Heart right ventricle (tissue), 16 donors: Measurements from ENCODE around the gene GNG13. TPM values are rescaled to one million over a fixed set of nuclear protein-coding genes. Genes with fewer than 3 reads are reported as not detected.

Source experiments
- ATAC-seq, 8 donors: fragments of 200-7000 bp; cut with Tn5 transposase; one replicate each; pipeline ENCODE4 v1.9.1; 2020; ENCODE audit warnings: mild to moderate bottlenecking in 8 of 8, moderate library complexity in 8 of 8, moderate number of reproducible peaks in 1 of 8
- DNase-seq, 2 donors: peaks; one replicate each; pipeline ENCODE4 v3.0.0-alpha.2; 2020
- H3K27ac ChIP-seq, 10 donors: fragments of 200-600 bp; sonication (generic) in 2 of 10; one replicate each; pipeline versions ENCODE4 v1.5.0 to v1.8.0; 2020 to 2022; ENCODE audit warnings: mild to moderate bottlenecking in 3 of 10
- H3K27me3 ChIP-seq, 7 donors: fragments of 200-600 bp; one replicate each; pipeline ENCODE4 v1.8.0; 2021 to 2022; ENCODE audit warnings: mild to moderate bottlenecking in 2 of 7
- H3K36me3 ChIP-seq, 9 donors: fragments of 200-600 bp; sonication (generic) in 1 of 9; one replicate each; pipeline versions ENCODE4 v1.5.0 to v1.8.0; 2020 to 2022; ENCODE audit warnings: mild to moderate bottlenecking in 2 of 9
- H3K4me1 ChIP-seq, 9 donors: fragments of 200-600 bp; sonication (generic) in 1 of 9; one replicate each; pipeline versions ENCODE4 v1.5.0 to v1.8.0; 2020 to 2022; ENCODE audit warnings: mild to moderate bottlenecking in 4 of 9
- H3K4me3 ChIP-seq, 10 donors: fragments of 200-600 bp; sonication (generic) in 2 of 10; one replicate each; pipeline versions ENCODE4 v1.5.0 to v1.8.0; 2020 to 2022; ENCODE audit warnings: mild to moderate bottlenecking in 7 of 10, moderate library complexity in 2 of 10
- H3K9me3 ChIP-seq, 11 donors: fragments of 200-600 bp in 10 of 11; sonication (generic) in 2 of 11; one replicate each; pipeline versions ENCODE4 v1.5.0 to v1.8.0; 2013 to 2022; ENCODE audit warnings: mild to moderate bottlenecking in 2 of 11, control low read depth in 1 of 11, moderate library complexity in 1 of 11
- WGBS, 2 donors: extraction: QIAGEN DNeasy Blood & Tissue Kit; methylation state at CpG; one replicate each; pipeline ENCODE4 v1.1.7; 2013; ENCODE audit warnings: inconsistent platforms in 1 of 2; 5-methylcytosine and 5-hydroxymethylcytosine counted together
- intact Hi-C, 10 donors: fragments of 100-400 bp; cut with DNase I; formaldehyde crosslinking; loops; one replicate each; pipeline versions ENCODE4 v1.11.1 to v1.14.2; 2022
- polyA plus RNA-seq, 2 donors: library from polyadenylated mRNA; stranded (reverse); fragments of 200-250 nt; gene quantifications; one replicate each; pipeline ENCODE4 v1.2.3, GENCODE V29; 2013
- total RNA-seq, 10 donors: library from RNA; stranded (reverse); fragmentation: NEBNext Ultra II Directional in 3 of 10; extraction: Animal tissue kit (Norgen Biotek cat#: 25700) in 3 of 10; gene quantifications; one replicate each; pipeline versions ENCODE4 v1.2.1 to v1.2.4, GENCODE V29; 2021 to 2023
- TF ChIP-seq, protein P1 (sequence below), 9 donors: fragments of 200-600 bp; sonication (generic) in 2 of 9; IDR thresholded peaks; one replicate each; pipeline versions ENCODE4 v1.5.0 to v1.8.0; 2021 to 2022; ENCODE audit warnings: antibody characterized with exemption in 9 of 9, mild to moderate bottlenecking in 5 of 9, moderate library complexity in 1 of 9
- donor health status: Arrhythmogenic right ventricular cardiomyopathy.
- donor health status: ischemic (EF 13 %, LVEDD 7.1; RV severe dilation, severe dysfunction).
- donor health status: healthy with polysubstance abuse.
- donor health status: DM: no; HTN: yes; CAD: no.
- donor health status: DM: no; HTN: no; CAD: no.
- donor health status: ischemic (EF 25% LVEDD 6.9; RV normal size, moderate dysfunction).
- donor health status: ischemic (EF 25% LVEDD 5.7; RV mildly dilated, moderate dysfunction).
- donor health status: healthy.
- donor health status: DM: yes; HTN: yes; CAD: no.
- donor health status: Ischemic cardiomyopathy.
- donor health status: ischemic (EF 35%, LVEDD 5.7; RV mildly dilated, moderate dysfunction).
- donor health status: nonischemic (EF 11% LVEDD 7.7; RV severe dilation, severe dysfunction).
- donor health status: DM: yes; HTN: yes; CAD: no.
- donor health status: PGD.
- donor health status: ischemic (EF 29% LVEDD 5.4; RV normal size, mild dysfunction).
- donor health status: nonischemic (EF 23%, LVEDD 6.1; RV moderate dilation, normal function).

Gene GNG13
- total and polyA plus RNA-seq, 12 donors, result not detected

DNA sequence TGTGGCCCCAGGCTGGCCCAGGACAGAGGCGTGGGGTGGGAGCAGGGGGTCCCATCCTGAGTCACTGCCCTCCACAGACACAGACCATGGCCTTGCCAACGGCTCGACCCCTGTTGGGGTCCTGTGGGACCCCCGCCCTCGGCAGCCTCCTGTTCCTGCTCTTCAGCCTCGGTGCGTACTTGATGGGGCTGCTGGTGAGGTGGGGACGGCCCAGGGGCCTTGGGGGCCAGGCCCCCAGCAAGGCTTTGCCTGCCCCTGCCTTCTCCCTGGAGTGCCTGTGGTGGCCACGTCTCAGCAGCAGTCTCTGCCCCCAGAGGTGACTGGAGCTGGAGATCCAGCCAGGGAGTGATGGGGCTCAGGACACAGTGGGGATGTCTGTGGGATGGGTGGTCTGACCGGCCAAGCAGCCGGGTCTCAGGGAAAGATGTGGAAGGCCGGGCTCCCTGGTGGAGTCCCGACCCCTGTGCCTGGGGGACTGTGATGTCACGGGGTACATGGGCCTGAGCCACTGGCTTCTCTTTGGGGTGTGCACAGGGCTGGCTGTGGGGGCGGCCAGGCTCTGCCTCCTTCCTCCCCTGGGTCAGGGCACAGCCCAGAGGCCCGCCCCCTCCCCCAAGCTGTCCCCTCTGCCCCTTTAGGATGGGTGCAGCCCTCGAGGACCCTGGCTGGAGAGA is 37.8 kb downstream of the GNG13 start:
- ATAC-seq (no peak), DNase-seq (no peak)
- 71 to 74% methylated on average over 17 of the region's 17 CpGs for WGBS, 2 donors
- Histone ChIP-seq H3K36me3 (no peaks in the 10 kb centered on the region), H3K9me3 (no peaks in the 10 kb centered on the region), H3K27ac (no peak overlapping the region), H3K27me3 (peaks cover 6 to 36% (median 10%) of the 10 kb centered on the region in 7 donors), H3K4me1 (peaks cover 0 to 3% (median 0%) of the 10 kb centered on the region in 9 donors), H3K4me3 (no peak overlapping the region)
- intact Hi-C loops, result no loop called here
- TF ChIP-seq, protein P1, sequence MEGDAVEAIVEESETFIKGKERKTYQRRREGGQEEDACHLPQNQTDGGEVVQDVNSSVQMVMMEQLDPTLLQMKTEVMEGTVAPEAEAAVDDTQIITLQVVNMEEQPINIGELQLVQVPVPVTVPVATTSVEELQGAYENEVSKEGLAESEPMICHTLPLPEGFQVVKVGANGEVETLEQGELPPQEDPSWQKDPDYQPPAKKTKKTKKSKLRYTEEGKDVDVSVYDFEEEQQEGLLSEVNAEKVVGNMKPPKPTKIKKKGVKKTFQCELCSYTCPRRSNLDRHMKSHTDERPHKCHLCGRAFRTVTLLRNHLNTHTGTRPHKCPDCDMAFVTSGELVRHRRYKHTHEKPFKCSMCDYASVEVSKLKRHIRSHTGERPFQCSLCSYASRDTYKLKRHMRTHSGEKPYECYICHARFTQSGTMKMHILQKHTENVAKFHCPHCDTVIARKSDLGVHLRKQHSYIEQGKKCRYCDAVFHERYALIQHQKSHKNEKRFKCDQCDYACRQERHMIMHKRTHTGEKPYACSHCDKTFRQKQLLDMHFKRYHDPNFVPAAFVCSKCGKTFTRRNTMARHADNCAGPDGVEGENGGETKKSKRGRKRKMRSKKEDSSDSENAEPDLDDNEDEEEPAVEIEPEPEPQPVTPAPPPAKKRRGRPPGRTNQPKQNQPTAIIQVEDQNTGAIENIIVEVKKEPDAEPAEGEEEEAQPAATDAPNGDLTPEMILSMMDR (IDR thresholded peaks at IDR 0.05), result no peak

- intact Hi-C loops, result no loop called here
- no peaks in the 10 kb centered on the region for H3K36me3 ChIP-seq
- no peak overlapping the region for H3K27ac ChIP-seq
- DNase-seq, result no peak
- WGBS, 2 donors, result 64 to 68% methylated on average over 22 of the region's 22 CpGs
- TF ChIP-seq, protein P1 (IDR thresholded peaks at IDR 0.05), result no peak
- ATAC-seq, result no peak
- H3K4me3 ChIP-seq, result no peak overlapping the region
- peaks cover 0 to 7% (median 0%) of the 10 kb centered on the region in 9 donors for H3K4me1 ChIP-seq
- H3K27me3 ChIP-seq, result peaks cover 6 to 36% (median 10%) of the 10 kb centered on the region in 7 donors
- no peaks in the 10 kb centered on the region for H3K9me3 ChIP-seq
These were observed 38.7 kb downstream of the GNG13 start for GRCh38 chr16:761625-762513.

GRCh38 chr16:760545-761343 is 39.8 kb downstream of the GNG13 start, which contains the start of gene MSLN:
MSLN (plus strand) TSS chr16:760734; CDS start chr16:762681, 1,947 bp downstream.
- intact Hi-C loops, result no loop called here
- no peak for ATAC-seq
- TF ChIP-seq, protein P1 (IDR thresholded peaks at IDR 0.05), result no peak
- no peaks in the 10 kb centered on the region for H3K36me3 ChIP-seq
- H3K9me3 ChIP-seq, result no peaks in the 10 kb centered on the region
- DNase-seq, result no peak
- H3K4me1 ChIP-seq, result peaks cover 0 to 7% (median 0%) of the 10 kb centered on the region in 9 donors
- H3K4me3 ChIP-seq, result no peak within 1 kb of the TSS
- peaks cover 6 to 36% (median 10%) of the 10 kb centered on the region in 7 donors for H3K27me3 ChIP-seq
- no peak within 1 kb of the TSS for H3K27ac ChIP-seq
- WGBS, 2 donors, result 75 to 77% methylated on average over 37 of the region's 37 CpGs

DNA sequence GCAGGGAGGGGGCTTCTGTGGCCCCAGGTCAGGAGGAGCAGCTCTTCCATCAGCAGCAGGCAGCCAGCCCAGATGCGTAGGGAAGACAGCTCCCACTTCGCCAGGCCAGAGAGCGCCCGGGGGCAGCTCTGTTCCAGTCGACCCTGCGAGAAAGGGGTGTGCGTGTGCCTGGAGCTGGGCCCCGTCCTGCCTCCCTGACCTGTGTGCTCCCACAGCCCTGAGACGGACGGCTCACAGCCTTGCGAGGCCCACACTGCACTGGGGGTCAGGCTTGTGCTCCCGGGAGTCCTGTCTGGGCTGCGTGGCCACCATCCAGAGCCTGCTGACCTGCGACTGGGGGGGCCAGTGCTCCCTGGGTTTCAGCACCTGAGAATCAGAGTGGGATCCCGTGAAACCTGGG is 40.5 kb downstream of the GNG13 start:
- Histone ChIP-seq H3K9me3 (no peaks in the 10 kb centered on the region), H3K4me1 (peaks cover 0 to 7% (median 0%) of the 10 kb centered on the region in 9 donors), H3K36me3 (no peaks in the 10 kb centered on the region), H3K27ac (no peak overlapping the region), H3K4me3 (no peak overlapping the region), H3K27me3 (peaks cover 6 to 39% (median 10%) of the 10 kb centered on the region in 7 donors)
- TF ChIP-seq, protein P1 (IDR thresholded peaks at IDR 0.05), result no peak
- DNase-seq (no peak), ATAC-seq (no peak)
- 65 to 70% methylated on average over 13 to 15 of the region's 15 CpGs for WGBS, 2 donors
- intact Hi-C loops, result no loop called here
